ENCODE data around the gene HMGB4. TPM values are rescaled to one million over a fixed set of nuclear protein-coding genes. Genes with fewer than 3 reads are reported as not detected.

The HMGB4 gene
- total RNA-seq, 1 donor from 2014 or later, result not detected

DNA sequence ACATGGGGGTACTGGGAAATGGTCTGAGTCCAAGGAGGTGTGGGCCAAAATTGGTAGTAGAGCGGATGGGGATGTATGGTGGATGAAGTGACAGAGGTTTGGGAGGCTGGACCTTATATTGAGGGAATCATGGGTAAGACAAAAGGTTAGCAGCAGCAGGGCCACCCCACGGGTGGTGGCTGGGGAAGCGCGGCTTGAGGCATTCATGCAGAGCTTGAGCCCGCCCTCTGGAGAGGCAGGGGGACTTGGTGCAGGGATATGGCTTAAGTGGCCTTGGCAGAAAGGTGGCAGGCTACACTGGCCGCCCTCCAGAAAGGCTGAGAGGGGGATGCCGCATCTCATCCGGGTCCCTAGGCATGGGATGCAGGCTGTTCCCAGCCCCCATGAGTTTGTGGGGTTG is 31.5 kb downstream of the HMGB4 start:
- no peak for DNase-seq (ENCODE audit: extremely low spot score, unreplicated experiment)
- TF ChIP-seq, protein P1, sequence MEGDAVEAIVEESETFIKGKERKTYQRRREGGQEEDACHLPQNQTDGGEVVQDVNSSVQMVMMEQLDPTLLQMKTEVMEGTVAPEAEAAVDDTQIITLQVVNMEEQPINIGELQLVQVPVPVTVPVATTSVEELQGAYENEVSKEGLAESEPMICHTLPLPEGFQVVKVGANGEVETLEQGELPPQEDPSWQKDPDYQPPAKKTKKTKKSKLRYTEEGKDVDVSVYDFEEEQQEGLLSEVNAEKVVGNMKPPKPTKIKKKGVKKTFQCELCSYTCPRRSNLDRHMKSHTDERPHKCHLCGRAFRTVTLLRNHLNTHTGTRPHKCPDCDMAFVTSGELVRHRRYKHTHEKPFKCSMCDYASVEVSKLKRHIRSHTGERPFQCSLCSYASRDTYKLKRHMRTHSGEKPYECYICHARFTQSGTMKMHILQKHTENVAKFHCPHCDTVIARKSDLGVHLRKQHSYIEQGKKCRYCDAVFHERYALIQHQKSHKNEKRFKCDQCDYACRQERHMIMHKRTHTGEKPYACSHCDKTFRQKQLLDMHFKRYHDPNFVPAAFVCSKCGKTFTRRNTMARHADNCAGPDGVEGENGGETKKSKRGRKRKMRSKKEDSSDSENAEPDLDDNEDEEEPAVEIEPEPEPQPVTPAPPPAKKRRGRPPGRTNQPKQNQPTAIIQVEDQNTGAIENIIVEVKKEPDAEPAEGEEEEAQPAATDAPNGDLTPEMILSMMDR (conservative IDR thresholded peaks at IDR 0.05), result no peak
- Mint-ChIP-seq H3K36me3 (no peaks in the 10 kb centered on the region), H3K4me3 (no peak overlapping the region), H3K9me3 (no peaks in the 10 kb centered on the region), H3K4me1 (ENCODE audit: unreplicated experiment) (no peaks in the 10 kb centered on the region), H3K27me3 (peaks cover 6% of the 10 kb centered on the region), H3K27ac (no peak overlapping the region)

DNA sequence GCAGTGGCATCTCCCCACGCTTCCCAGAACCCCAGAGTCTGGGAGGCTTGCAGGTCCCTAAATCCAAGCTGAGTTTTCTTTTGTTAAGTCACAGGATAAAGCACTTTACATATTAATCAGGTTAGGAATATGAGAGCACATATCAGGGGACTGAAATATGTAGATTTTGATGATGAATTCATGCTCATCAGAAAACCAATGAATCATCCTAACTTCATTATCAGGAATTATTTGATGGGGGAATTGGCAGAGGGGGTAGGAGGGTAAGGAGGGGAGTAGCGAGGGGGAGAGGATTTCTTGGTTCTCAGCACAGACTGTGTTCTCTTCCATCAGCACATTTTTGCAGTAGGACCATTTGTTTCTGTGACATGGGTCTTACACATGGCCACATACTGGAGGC is 32.1 kb downstream of the HMGB4 start:
- Mint-ChIP-seq H3K4me1 (ENCODE audit: unreplicated experiment) (no peaks in the 10 kb centered on the region), H3K36me3 (no peaks in the 10 kb centered on the region), H3K27ac (no peak overlapping the region), H3K4me3 (no peak overlapping the region), H3K9me3 (no peaks in the 10 kb centered on the region), H3K27me3 (peaks cover 6% of the 10 kb centered on the region)
- TF ChIP-seq, protein P1 (conservative IDR thresholded peaks at IDR 0.05), result no peak
- DNase-seq (ENCODE audit: extremely low spot score, unreplicated experiment), result no peak

DNA sequence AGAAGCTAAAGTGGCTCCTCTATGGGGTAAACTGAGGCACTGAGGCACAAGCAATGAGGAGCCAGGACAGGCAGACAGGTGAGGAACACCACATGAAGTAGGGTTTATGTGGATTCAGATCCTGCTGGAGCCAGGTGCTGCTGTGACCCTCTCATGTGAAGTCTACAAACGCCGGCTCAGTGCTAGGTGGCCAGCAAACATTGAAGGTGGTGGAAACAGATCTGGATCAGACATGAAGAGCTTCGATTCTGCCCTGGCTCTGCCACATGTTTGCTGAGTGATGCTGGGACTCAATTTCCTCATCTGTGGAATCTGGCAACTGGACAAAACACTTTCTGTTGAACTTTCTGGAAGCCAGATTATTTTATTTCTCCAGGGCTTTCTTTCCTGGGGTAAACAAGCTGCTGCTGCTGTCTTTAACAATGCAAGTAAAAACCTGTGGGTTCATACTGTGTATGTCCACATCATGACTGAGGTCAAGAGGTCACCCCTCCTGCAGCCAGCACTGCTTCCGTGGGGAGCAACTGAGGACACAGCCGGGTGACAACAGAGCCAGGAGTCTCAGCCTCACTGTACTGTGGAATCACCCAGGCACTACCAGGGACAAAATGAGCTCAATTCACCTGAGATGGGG is 33.3 kb downstream of the HMGB4 start:
- no peaks in the 10 kb centered on the region for H3K36me3 Mint-ChIP-seq
- no peaks in the 10 kb centered on the region for H3K9me3 Mint-ChIP-seq
- DNase-seq (ENCODE audit: extremely low spot score, unreplicated experiment), result no peak
- TF ChIP-seq, protein P1 (conservative IDR thresholded peaks at IDR 0.05), result no peak
- H3K4me3 Mint-ChIP-seq, result no peak overlapping the region
- no peak overlapping the region for H3K27ac Mint-ChIP-seq
- peaks cover 15% of the 10 kb centered on the region for H3K27me3 Mint-ChIP-seq
- H3K4me1 Mint-ChIP-seq (ENCODE audit: unreplicated experiment), result no peaks in the 10 kb centered on the region

DNA sequence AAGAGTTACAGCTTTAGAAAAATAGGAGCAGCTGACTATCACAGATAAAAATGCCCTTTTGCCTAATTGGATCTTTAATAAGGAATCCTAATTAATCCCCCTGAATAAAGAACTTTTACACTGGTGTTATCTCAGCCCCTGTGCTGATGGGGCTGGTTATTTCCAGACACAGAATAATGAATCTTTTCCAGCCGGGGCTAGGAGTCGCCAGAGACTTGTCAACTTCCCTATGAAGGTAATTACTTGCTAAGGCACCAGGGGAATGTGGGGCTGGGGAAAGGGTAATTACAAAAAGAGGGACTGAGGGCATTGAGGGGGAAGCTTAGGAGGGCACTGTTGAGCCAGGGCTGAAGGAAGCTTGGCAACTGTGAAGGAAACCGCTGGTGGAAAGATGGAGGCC is 34.5 kb downstream of the HMGB4 start:
- no peak overlapping the region for H3K27ac Mint-ChIP-seq
- TF ChIP-seq, protein P1 (conservative IDR thresholded peaks at IDR 0.05), result no peak
- H3K4me3 Mint-ChIP-seq, result no peak overlapping the region
- no peak for DNase-seq (ENCODE audit: extremely low spot score, unreplicated experiment)
- H3K4me1 Mint-ChIP-seq (ENCODE audit: unreplicated experiment), result no peaks in the 10 kb centered on the region
- no peaks in the 10 kb centered on the region for H3K36me3 Mint-ChIP-seq
- peaks cover 22% of the 10 kb centered on the region for H3K27me3 Mint-ChIP-seq
- no peaks in the 10 kb centered on the region for H3K9me3 Mint-ChIP-seq

DNA sequence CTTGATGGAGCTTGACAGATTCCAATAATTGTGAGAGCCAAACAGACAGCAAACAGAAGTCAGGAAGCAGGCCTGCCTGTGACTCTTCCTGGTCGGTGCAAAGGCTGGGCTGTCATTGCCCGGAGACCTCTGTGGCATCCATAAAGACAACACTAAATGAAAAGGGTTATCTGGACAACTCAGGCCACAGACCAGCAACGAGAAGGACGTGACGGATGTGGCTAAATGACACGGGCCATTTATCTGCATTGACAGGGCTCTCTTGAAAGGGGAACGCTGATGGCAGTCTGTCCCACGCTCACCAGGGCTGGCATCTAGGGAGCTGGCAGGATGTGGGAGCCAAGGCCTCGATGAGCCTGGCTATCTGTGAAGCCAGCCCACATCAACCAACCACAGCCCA is 35.0 kb downstream of the HMGB4 start:
- DNase-seq (ENCODE audit: extremely low spot score, unreplicated experiment), result no peak
- H3K36me3 Mint-ChIP-seq, result no peaks in the 10 kb centered on the region
- no peak overlapping the region for H3K4me3 Mint-ChIP-seq
- no peak overlapping the region for H3K27ac Mint-ChIP-seq
- no peaks in the 10 kb centered on the region for H3K4me1 Mint-ChIP-seq (ENCODE audit: unreplicated experiment)
- TF ChIP-seq, protein P1 (conservative IDR thresholded peaks at IDR 0.05), result no peak
- H3K27me3 Mint-ChIP-seq, result peaks cover 27% of the 10 kb centered on the region
- no peaks in the 10 kb centered on the region for H3K9me3 Mint-ChIP-seq

DNA sequence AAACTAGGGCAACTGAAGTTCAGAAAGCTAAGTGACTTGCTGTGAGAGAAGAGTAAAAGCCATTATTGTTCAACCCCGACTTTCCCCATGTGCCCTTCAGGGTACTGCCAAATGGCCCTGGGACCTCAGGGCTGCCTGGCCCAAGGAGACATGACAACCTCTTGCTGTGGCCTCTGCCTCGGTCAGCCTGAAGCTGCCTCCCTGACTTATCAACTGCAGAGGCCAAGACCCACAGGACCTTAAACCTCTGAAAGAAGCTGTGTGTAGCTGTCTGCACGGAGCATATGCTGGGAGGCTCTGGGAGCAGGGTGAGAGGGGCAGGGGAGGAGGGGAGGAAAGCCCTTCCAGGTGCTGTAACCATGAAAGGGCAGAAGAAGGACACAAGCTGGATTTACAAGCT is 35.9 kb downstream of the HMGB4 start:
- H3K27ac Mint-ChIP-seq, result no peak overlapping the region
- no peaks in the 10 kb centered on the region for H3K9me3 Mint-ChIP-seq
- H3K36me3 Mint-ChIP-seq, result no peaks in the 10 kb centered on the region
- TF ChIP-seq, protein P1 (conservative IDR thresholded peaks at IDR 0.05), result no peak
- H3K4me1 Mint-ChIP-seq (ENCODE audit: unreplicated experiment), result no peaks in the 10 kb centered on the region
- no peak overlapping the region for H3K4me3 Mint-ChIP-seq
- DNase-seq (ENCODE audit: extremely low spot score, unreplicated experiment), result no peak
- peaks cover 27% of the 10 kb centered on the region for H3K27me3 Mint-ChIP-seq
